GM19099 (cell line): ENCODE results near the gene PDE10A.

Experiments
- POLR2A ChIP-seq: IDR thresholded peaks from 3 replicates; pipeline ENCODE4 v1.6.1; 2011; ENCODE audit warnings: low read depth; ENCODE audit not compliant: insufficient read length; ENCODE audit errors: extremely low read depth

The PDE10A gene

GRCh38 chr6:165662749-165663376 is at the start of gene PDE10A:
Gene PDE10A, minus strand, starts transcription at chr6:165663241. Its CDS starts 430 bp downstream, at chr6:165662811.
- TF ChIP-seq POLR2A = no peak

- TF ChIP-seq POLR2A = no peak
Observed at GRCh38 chr6:165708985-165709576, 46.0 kb upstream of the PDE10A start.

- no peak for TF ChIP-seq POLR2A
Observed at GRCh38 chr6:165707067-165707853, 44.2 kb upstream of the PDE10A start.

- no peak for TF ChIP-seq POLR2A
Observed at GRCh38 chr6:165705941-165706340, 42.9 kb upstream of the PDE10A start.

GRCh38 chr6:165704045-165704748 is 41.2 kb upstream of the PDE10A start:
- TF ChIP-seq POLR2A = no peak

GRCh38 chr6:165702669-165703068 is 39.6 kb upstream of the PDE10A start:
- TF ChIP-seq POLR2A = no peak

GRCh38 chr6:165701564-165702354 is 38.7 kb upstream of the PDE10A start:
- TF ChIP-seq POLR2A = no peak

- TF ChIP-seq POLR2A = no peak
Observed at GRCh38 chr6:165701005-165701404, 38.0 kb upstream of the PDE10A start.

- no peak for TF ChIP-seq POLR2A
Observed at GRCh38 chr6:165698868-165699267, 35.8 kb upstream of the PDE10A start.

GRCh38 chr6:165697171-165697570 is 34.1 kb upstream of the PDE10A start:
- TF ChIP-seq POLR2A = no peak

- TF ChIP-seq POLR2A = no peak
Observed at GRCh38 chr6:165695722-165696515, 32.9 kb upstream of the PDE10A start.

GRCh38 chr6:165694296-165694695 is 31.3 kb upstream of the PDE10A start:
- no peak for TF ChIP-seq POLR2A

- TF ChIP-seq POLR2A = no peak
Observed at GRCh38 chr6:165692106-165692653, 29.1 kb upstream of the PDE10A start.
